Neutrophil (primary cell): ENCODE data around the gene MGAM2.

Experiments used
- H3K27ac ChIP-seq: fragments of 200-600 bp; sonication (generic); 2 replicates; pipeline ENCODE4 v1.5.1; 2016; ENCODE audit warnings: mild to moderate bottlenecking, moderate library complexity
- H3K27me3 ChIP-seq: fragments of 200-600 bp; sonication (generic); 2 replicates; pipeline ENCODE4 v1.6.0; 2016; ENCODE audit warnings: mild to moderate bottlenecking
- H3K36me3 ChIP-seq: fragments of 200-600 bp; sonication (generic); 2 replicates; pipeline ENCODE4 v1.5.1; 2017
- H3K4me1 ChIP-seq, 2 experiments: fragments of 200-600 bp in 1 of 2; sonication (generic) in 1 of 2; 1 replicate in 1 of 2; 2 replicates in 1 of 2; pipeline versions ENCODE4 v1.5.1 to v1.6.1; 2013 to 2016; ENCODE audit warnings: low read depth in 1 of 2, low read length in 1 of 2, mild to moderate bottlenecking in 1 of 2, moderate library complexity in 1 of 2; ENCODE audit not compliant: control insufficient read depth in 1 of 2, insufficient read depth in 1 of 2
- H3K4me3 ChIP-seq, 2 experiments: fragments of 200-600 bp in 1 of 2; sonication (generic) in 1 of 2; 1 replicate in 1 of 2; 2 replicates in 1 of 2; pipeline ENCODE4 v1.5.1; 2013 to 2016; ENCODE audit warnings: low read depth in 1 of 2, low read length in 1 of 2, mild to moderate bottlenecking in 1 of 2, moderate library complexity in 1 of 2
- H3K9me3 ChIP-seq: fragments of 200-600 bp; sonication (generic); 2 replicates; pipeline ENCODE4 v1.5.1; 2016
- TF ChIP-seq, protein P1 (sequence below): fragments of 200-600 bp; sonication (generic); IDR thresholded peaks from 2 replicates; pipeline ENCODE4 v1.5.1; 2016; ENCODE audit warnings: antibody characterized with exemption

The MGAM2 gene

DNA sequence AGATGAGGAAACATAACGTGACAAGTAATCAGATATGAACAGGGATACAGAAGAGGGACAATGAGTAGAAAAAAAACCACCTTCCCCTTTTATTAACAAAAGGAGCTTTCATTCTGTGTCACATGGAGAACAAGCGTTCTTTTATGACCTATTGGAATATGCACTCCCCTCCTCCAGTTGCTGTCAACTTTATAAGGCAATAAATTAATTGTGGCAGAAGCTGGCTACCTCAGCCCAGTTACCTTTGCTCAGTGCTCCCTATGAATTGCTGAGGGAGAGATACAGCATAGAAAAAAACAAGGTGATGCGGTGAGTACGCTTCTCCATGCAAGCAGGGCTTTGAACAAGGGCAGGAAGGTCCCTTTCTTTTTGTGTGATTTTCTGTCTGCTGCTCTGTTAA is at the start of gene MGAM2:
MGAM2 (plus strand) TSS at position 220 of the 400 bp plus-strand sequence. CDS start 5,156 bp downstream, outside the sequence.
- H3K27me3 ChIP-seq, result no peaks in the 10 kb centered on the region
- H3K36me3 ChIP-seq, result peaks cover 21% of the 10 kb centered on the region
- no peaks in the 10 kb centered on the region for H3K9me3 ChIP-seq
- no peak within 1 kb of the TSS for H3K4me3 ChIP-seq
- TF ChIP-seq, protein P1, sequence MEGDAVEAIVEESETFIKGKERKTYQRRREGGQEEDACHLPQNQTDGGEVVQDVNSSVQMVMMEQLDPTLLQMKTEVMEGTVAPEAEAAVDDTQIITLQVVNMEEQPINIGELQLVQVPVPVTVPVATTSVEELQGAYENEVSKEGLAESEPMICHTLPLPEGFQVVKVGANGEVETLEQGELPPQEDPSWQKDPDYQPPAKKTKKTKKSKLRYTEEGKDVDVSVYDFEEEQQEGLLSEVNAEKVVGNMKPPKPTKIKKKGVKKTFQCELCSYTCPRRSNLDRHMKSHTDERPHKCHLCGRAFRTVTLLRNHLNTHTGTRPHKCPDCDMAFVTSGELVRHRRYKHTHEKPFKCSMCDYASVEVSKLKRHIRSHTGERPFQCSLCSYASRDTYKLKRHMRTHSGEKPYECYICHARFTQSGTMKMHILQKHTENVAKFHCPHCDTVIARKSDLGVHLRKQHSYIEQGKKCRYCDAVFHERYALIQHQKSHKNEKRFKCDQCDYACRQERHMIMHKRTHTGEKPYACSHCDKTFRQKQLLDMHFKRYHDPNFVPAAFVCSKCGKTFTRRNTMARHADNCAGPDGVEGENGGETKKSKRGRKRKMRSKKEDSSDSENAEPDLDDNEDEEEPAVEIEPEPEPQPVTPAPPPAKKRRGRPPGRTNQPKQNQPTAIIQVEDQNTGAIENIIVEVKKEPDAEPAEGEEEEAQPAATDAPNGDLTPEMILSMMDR, result no peak
- H3K27ac ChIP-seq, result no peak within 1 kb of the TSS
- H3K4me1 ChIP-seq, result peaks cover 5 to 6% of the 10 kb centered on the region in 2 experiments

DNA sequence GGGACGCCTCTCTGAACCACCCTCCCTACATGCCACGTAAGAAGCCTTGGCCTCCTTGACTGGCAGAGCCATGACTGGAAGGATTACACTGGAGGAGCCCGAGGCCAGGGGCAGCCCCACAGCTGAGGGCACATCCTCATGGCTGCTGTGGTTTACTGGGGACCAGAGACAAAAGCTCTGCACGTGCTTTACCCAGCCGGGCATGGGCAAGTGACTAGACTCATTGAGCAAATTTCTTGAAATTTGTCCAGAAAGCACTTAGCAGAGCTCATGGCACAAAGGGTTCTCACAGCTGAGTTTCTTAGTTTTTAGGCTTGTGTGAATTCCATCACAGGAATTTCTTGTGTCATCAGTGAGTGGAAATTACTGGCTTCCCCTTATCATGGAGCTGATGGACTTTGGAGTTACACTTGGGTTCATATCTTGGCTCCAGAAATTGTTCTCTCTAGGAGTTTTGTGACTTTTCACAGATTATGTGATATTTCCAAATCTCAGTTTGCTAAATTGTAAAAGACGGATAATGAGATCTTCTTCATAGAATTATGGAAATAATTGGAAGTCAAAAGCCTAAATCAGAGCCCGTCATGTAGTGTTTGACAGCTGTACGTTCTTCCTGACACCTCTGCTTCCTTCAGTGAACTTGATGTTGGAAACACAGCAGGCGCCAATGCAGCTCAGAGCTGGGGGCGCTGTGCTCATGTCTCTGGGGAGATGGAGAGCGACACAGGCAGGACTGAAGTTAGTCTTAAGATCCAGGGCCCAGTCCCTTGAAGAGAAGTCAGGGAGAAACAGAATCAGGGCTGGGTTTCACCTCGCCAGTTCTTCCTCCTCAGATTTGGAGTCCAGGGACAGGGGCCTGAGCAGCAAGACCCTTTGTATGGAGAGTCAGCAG is 47.7 kb upstream of the MGAM2 start:
- Histone ChIP-seq H3K36me3 (peaks cover 98% of the 10 kb centered on the region), H3K27ac (no peak overlapping the region), H3K4me1 (no peaks in the 10 kb centered on the region), H3K9me3 (no peaks in the 10 kb centered on the region), H3K4me3 (no peak overlapping the region), H3K27me3 (no peaks in the 10 kb centered on the region)
- TF ChIP-seq, protein P1, result no peak

- no peaks in the 10 kb centered on the region for H3K27me3 ChIP-seq
- TF ChIP-seq, protein P1, result no peak
- H3K36me3 ChIP-seq, result peaks cover 98% of the 10 kb centered on the region
- H3K4me1 ChIP-seq, result no peaks in the 10 kb centered on the region
- no peak overlapping the region for H3K27ac ChIP-seq
- H3K9me3 ChIP-seq, result no peaks in the 10 kb centered on the region
- no peak overlapping the region for H3K4me3 ChIP-seq
These were observed 45.0 kb upstream of the MGAM2 start for GRCh38 chr7:142066536-142066935.

- no peaks in the 10 kb centered on the region for H3K9me3 ChIP-seq
- no peak overlapping the region for H3K4me3 ChIP-seq
- no peaks in the 10 kb centered on the region for H3K4me1 ChIP-seq
- H3K36me3 ChIP-seq, result peaks cover 100% of the 10 kb centered on the region
- no peak overlapping the region for H3K27ac ChIP-seq
- TF ChIP-seq, protein P1, result no peak
- H3K27me3 ChIP-seq, result no peaks in the 10 kb centered on the region
These were observed 33.8 kb upstream of the MGAM2 start for GRCh38 chr7:142077762-142078161.

DNA sequence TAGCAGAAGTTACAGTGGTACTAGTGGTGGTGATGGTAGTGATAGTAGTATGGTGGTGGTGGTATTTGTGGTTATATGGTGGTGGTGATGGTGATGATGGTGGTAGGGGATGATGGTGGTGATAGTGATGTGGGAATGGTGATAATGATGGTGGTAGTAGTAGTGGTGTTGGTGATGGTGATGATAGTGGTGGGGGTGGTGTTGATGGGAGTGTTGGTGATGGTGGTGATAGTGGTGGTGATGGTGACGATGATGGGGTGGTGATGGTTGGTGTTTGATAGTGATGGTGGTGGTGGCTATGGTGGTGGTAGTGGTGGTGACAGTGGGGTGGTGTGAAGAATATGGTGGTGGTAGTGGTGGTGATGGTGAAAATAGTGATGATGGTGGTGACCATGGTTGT is 27.9 kb upstream of the MGAM2 start:
- TF ChIP-seq, protein P1, result no peak

More for the DNA sequence above, 27.9 kb upstream of the MGAM2 start:
- Histone ChIP-seq H3K27me3 (no peaks in the 10 kb centered on the region), H3K4me3 (no peak overlapping the region), H3K27ac (no peak overlapping the region), H3K9me3 (no peaks in the 10 kb centered on the region), H3K4me1 (no peaks in the 10 kb centered on the region), H3K36me3 (peaks cover 99% of the 10 kb centered on the region)
